ENCODE results near the gene KRT1.

The KRT1 gene

GRCh38 chr12:52699960-52700359, 19.8 kb upstream of the KRT1 start:
- DNase-seq (ENCODE audit: insufficient read length, low spot score): no peak
- no peak for FAIRE-seq
- TF ChIP-seq CTCF (IDR thresholded peaks at IDR 0.05; ENCODE audit: insufficient read depth, missing control alignments): no peak

GRCh38 chr12:52699373-52699772, 19.2 kb upstream of the KRT1 start:
- no peak for FAIRE-seq
- no peak for TF ChIP-seq CTCF (IDR thresholded peaks at IDR 0.05; ENCODE audit: insufficient read depth, missing control alignments)

GRCh38 chr12:52698651-52699340, 18.6 kb upstream of the KRT1 start:
- no peak for TF ChIP-seq CTCF (IDR thresholded peaks at IDR 0.05; ENCODE audit: insufficient read depth, missing control alignments)
- FAIRE-seq: no peak
- DNase-seq (ENCODE audit: insufficient read length, low spot score): no peak

More at GRCh38 chr12:52699373-52699772, 19.2 kb upstream of the KRT1 start:
- no peak for DNase-seq (ENCODE audit: insufficient read length, low spot score)

GRCh38 chr12:52697058-52697582, 16.9 kb upstream of the KRT1 start:
- TF ChIP-seq CTCF (IDR thresholded peaks at IDR 0.05; ENCODE audit: insufficient read depth, missing control alignments): no peak
- DNase-seq (ENCODE audit: insufficient read length, low spot score): no peak
- no peak for FAIRE-seq

GRCh38 chr12:52696588-52696987, 16.4 kb upstream of the KRT1 start:
- DNase-seq (ENCODE audit: insufficient read length, low spot score) (no peak), FAIRE-seq (no peak)
- TF ChIP-seq CTCF (IDR thresholded peaks at IDR 0.05; ENCODE audit: insufficient read depth, missing control alignments): no peak

- FAIRE-seq (no peak), DNase-seq (ENCODE audit: insufficient read length, low spot score) (no peak)
- no peak for TF ChIP-seq CTCF (IDR thresholded peaks at IDR 0.05; ENCODE audit: insufficient read depth, missing control alignments)
Observed at GRCh38 chr12:52695039-52695438, 14.8 kb upstream of the KRT1 start.

- FAIRE-seq (no peak), DNase-seq (ENCODE audit: insufficient read length, low spot score) (no peak)
- TF ChIP-seq CTCF (IDR thresholded peaks at IDR 0.05; ENCODE audit: insufficient read depth, missing control alignments): no peak
Observed at GRCh38 chr12:52694151-52694550, 13.9 kb upstream of the KRT1 start.

Measured in D721Med (cell line).